ENCODE results near the gene PTPRG.

PTPRG gene

GRCh38 chr3:62265528-62265927, 704.2 kb downstream of the PTPRG start:
- Histone ChIP-seq H3K4me3 (ENCODE audit: low read length) (no peak overlapping the region), H3K4me1 (ENCODE audit: control insufficient read depth, low read length) (no peaks in the 10 kb centered on the region), H3K79me2 (ENCODE audit: control insufficient read depth, low read length) (no peaks in the 10 kb centered on the region), H3K36me3 (ENCODE audit: control insufficient read depth, low read length) (no peaks in the 10 kb centered on the region), H3K27me3 (ENCODE audit: control insufficient read depth, low read length) (peaks cover 16% of the 10 kb centered on the region), H3F3A (ENCODE audit: control insufficient read depth, insufficient read depth) (no peaks in the 10 kb centered on the region), H3K4me2 (ENCODE audit: low read length) (no peak overlapping the region), H3K9me2 (replicated peaks; ENCODE audit: control insufficient read depth, low read length) (no peaks in the 10 kb centered on the region), H3K27ac (ENCODE audit: low read depth, low read length) (no peak overlapping the region), H4K20me1 (ENCODE audit: control insufficient read depth, insufficient read depth, low read depth, low read length) (no peaks in the 10 kb centered on the region), H3K9me3 (ENCODE audit: control insufficient read depth, insufficient read depth, low read length) (no peaks in the 10 kb centered on the region)
- TF ChIP-seq EZH2phosphoT487 (IDR thresholded peaks at IDR 0.05; ENCODE audit: borderline replicate concordance, low read length) (no peak), CTCF (IDR thresholded peaks at IDR 0.05; ENCODE audit: low read depth, low read length, poor library complexity, severe bottlenecking) (no peak)

- TF ChIP-seq EZH2phosphoT487 (IDR thresholded peaks at IDR 0.05; ENCODE audit: borderline replicate concordance, low read length) (no peak), CTCF (IDR thresholded peaks at IDR 0.05; ENCODE audit: low read depth, low read length, poor library complexity, severe bottlenecking) (no peak)
- Histone ChIP-seq H3K9me3 (ENCODE audit: control insufficient read depth, insufficient read depth, low read length) (no peaks in the 10 kb centered on the region), H3K79me2 (ENCODE audit: control insufficient read depth, low read length) (no peaks in the 10 kb centered on the region), H4K20me1 (ENCODE audit: control insufficient read depth, insufficient read depth, low read depth, low read length) (no peaks in the 10 kb centered on the region), H3K4me3 (ENCODE audit: low read length) (no peak overlapping the region), H3F3A (ENCODE audit: control insufficient read depth, insufficient read depth) (no peaks in the 10 kb centered on the region), H3K27ac (ENCODE audit: low read depth, low read length) (no peak overlapping the region), H3K4me1 (ENCODE audit: control insufficient read depth, low read length) (no peaks in the 10 kb centered on the region), H3K4me2 (ENCODE audit: low read length) (no peak overlapping the region), H3K36me3 (ENCODE audit: control insufficient read depth, low read length) (no peaks in the 10 kb centered on the region), H3K9me2 (replicated peaks; ENCODE audit: control insufficient read depth, low read length) (no peaks in the 10 kb centered on the region), H3K27me3 (ENCODE audit: control insufficient read depth, low read length) (peaks cover 9% of the 10 kb centered on the region)
Measured at GRCh38 chr3:62266668-62267283, 705.4 kb downstream of the PTPRG start.

GRCh38 chr3:62276658-62277180, 715.3 kb downstream of the PTPRG start:
- no peak for TF ChIP-seq EZH2phosphoT487 (IDR thresholded peaks at IDR 0.05; ENCODE audit: borderline replicate concordance, low read length)
- no peak for TF ChIP-seq CTCF (IDR thresholded peaks at IDR 0.05; ENCODE audit: low read depth, low read length, poor library complexity, severe bottlenecking)
- H3K4me2 ChIP-seq (ENCODE audit: low read length): no peak overlapping the region
- no peak overlapping the region for H3K4me3 ChIP-seq (ENCODE audit: low read length)
- no peaks in the 10 kb centered on the region for H3K36me3 ChIP-seq (ENCODE audit: control insufficient read depth, low read length)
- no peaks in the 10 kb centered on the region for H4K20me1 ChIP-seq (ENCODE audit: control insufficient read depth, insufficient read depth, low read depth, low read length)
- H3K9me2 ChIP-seq (replicated peaks; ENCODE audit: control insufficient read depth, low read length): no peaks in the 10 kb centered on the region
- no peaks in the 10 kb centered on the region for H3K9me3 ChIP-seq (ENCODE audit: control insufficient read depth, insufficient read depth, low read length)
- H3K27ac ChIP-seq (ENCODE audit: low read depth, low read length): no peak overlapping the region
- H3F3A ChIP-seq (ENCODE audit: control insufficient read depth, insufficient read depth): no peaks in the 10 kb centered on the region
- peaks cover 33% of the 10 kb centered on the region for H3K27me3 ChIP-seq (ENCODE audit: control insufficient read depth, low read length)
- H3K79me2 ChIP-seq (ENCODE audit: control insufficient read depth, low read length): no peaks in the 10 kb centered on the region
- H3K4me1 ChIP-seq (ENCODE audit: control insufficient read depth, low read length): no peaks in the 10 kb centered on the region

All from DOHH2 (cell line).